ENCODE data around the gene GUCY2C.

GRCh38 chr12:14741153-14741552 lies 44.8 kb upstream of the GUCY2C start:
- TF ChIP-seq CTCF (conservative IDR thresholded peaks at IDR 0.05; ENCODE audit: low read depth, low read length) (no peak), EZH2 (IDR thresholded peaks at IDR 0.05; ENCODE audit: borderline replicate concordance, low read depth, low read length, poor library complexity, severe bottlenecking) (no peak)
